Measurements from ENCODE around the gene RPN2.

DNA sequence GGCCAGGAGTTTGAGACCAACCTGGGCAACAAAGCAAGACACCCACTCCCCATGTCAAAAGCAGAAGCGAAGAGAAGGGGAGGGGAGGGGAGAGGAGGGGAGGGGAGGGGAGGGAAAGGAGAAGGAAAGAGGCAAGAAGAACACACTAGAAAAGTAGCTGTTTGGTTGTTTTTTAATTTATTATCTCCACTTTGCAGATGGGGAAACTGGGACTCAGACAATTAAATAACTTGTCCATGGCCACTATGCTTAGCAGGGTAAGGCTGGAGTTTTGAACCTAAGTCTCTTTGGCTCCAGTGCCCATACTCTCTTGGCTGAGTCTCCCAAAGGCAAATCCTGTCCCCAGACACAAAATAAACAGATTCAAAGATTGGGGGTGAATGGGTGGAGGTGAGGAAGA, 94.9 kb downstream of the RPN2 start:
- TF ChIP-seq, protein P1, sequence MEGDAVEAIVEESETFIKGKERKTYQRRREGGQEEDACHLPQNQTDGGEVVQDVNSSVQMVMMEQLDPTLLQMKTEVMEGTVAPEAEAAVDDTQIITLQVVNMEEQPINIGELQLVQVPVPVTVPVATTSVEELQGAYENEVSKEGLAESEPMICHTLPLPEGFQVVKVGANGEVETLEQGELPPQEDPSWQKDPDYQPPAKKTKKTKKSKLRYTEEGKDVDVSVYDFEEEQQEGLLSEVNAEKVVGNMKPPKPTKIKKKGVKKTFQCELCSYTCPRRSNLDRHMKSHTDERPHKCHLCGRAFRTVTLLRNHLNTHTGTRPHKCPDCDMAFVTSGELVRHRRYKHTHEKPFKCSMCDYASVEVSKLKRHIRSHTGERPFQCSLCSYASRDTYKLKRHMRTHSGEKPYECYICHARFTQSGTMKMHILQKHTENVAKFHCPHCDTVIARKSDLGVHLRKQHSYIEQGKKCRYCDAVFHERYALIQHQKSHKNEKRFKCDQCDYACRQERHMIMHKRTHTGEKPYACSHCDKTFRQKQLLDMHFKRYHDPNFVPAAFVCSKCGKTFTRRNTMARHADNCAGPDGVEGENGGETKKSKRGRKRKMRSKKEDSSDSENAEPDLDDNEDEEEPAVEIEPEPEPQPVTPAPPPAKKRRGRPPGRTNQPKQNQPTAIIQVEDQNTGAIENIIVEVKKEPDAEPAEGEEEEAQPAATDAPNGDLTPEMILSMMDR (IDR thresholded peaks at IDR 0.05): no peak
- no peak for TF ChIP-seq POLR2A (IDR thresholded peaks at IDR 0.05)

All from Peyer's patch (tissue), 4 donors.